Panc1 (cell line): Measurements from ENCODE around the gene CPA3.

Experiments used
- TF ChIP-seq, protein P1 (sequence below), 2 experiments: IDR thresholded peaks; 2 replicates each; pipeline ENCODE4 v1.6.1; 2011 to 2012; ENCODE audit warnings: low read depth in 2 of 2, control low read depth in 1 of 2, low read length in 1 of 2, mild to moderate bottlenecking in 1 of 2, moderate library complexity in 1 of 2; ENCODE audit not compliant: insufficient read depth in 1 of 2
- TF ChIP-seq, protein P2 (sequence below): fragments of 450-650 bp; IDR thresholded peaks from 2 replicates; pipeline ENCODE4 v1.5.1; 2017; ENCODE audit warnings: mild to moderate bottlenecking

DNA sequence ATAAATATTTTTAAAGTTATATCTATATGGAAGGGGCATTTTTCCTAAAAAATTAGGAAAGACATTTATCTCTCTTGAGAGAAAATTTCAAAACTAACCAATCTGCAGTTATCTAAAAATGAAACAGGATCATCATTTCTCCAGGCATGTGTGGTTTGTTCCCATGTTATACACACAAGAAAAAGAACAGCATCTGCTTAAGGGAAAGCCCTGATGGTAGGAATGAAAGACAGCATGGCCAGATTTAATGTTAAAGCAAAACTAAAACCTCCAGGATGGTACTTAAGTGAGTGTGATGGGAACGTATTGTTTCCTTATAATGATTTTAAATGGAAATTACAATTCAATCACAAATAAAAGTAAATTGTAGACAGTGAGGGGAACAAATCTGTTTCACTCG, 80.0 kb downstream of the CPA3 start:
- TF ChIP-seq, protein P1, sequence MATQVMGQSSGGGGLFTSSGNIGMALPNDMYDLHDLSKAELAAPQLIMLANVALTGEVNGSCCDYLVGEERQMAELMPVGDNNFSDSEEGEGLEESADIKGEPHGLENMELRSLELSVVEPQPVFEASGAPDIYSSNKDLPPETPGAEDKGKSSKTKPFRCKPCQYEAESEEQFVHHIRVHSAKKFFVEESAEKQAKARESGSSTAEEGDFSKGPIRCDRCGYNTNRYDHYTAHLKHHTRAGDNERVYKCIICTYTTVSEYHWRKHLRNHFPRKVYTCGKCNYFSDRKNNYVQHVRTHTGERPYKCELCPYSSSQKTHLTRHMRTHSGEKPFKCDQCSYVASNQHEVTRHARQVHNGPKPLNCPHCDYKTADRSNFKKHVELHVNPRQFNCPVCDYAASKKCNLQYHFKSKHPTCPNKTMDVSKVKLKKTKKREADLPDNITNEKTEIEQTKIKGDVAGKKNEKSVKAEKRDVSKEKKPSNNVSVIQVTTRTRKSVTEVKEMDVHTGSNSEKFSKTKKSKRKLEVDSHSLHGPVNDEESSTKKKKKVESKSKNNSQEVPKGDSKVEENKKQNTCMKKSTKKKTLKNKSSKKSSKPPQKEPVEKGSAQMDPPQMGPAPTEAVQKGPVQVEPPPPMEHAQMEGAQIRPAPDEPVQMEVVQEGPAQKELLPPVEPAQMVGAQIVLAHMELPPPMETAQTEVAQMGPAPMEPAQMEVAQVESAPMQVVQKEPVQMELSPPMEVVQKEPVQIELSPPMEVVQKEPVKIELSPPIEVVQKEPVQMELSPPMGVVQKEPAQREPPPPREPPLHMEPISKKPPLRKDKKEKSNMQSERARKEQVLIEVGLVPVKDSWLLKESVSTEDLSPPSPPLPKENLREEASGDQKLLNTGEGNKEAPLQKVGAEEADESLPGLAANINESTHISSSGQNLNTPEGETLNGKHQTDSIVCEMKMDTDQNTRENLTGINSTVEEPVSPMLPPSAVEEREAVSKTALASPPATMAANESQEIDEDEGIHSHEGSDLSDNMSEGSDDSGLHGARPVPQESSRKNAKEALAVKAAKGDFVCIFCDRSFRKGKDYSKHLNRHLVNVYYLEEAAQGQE (IDR thresholded peaks at IDR 0.05; ENCODE audit: insufficient read depth in 1 of 2, low read depth in 2 of 2, low read length in 1 of 2) = no peak
- TF ChIP-seq, protein P2, sequence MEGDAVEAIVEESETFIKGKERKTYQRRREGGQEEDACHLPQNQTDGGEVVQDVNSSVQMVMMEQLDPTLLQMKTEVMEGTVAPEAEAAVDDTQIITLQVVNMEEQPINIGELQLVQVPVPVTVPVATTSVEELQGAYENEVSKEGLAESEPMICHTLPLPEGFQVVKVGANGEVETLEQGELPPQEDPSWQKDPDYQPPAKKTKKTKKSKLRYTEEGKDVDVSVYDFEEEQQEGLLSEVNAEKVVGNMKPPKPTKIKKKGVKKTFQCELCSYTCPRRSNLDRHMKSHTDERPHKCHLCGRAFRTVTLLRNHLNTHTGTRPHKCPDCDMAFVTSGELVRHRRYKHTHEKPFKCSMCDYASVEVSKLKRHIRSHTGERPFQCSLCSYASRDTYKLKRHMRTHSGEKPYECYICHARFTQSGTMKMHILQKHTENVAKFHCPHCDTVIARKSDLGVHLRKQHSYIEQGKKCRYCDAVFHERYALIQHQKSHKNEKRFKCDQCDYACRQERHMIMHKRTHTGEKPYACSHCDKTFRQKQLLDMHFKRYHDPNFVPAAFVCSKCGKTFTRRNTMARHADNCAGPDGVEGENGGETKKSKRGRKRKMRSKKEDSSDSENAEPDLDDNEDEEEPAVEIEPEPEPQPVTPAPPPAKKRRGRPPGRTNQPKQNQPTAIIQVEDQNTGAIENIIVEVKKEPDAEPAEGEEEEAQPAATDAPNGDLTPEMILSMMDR = peak; percentile 8; the same call in 1 of the 2 replicates
